Measurements from ENCODE around the gene CILP2. TPM values are rescaled to one million over a fixed set of nuclear protein-coding genes. Genes with fewer than 3 reads are reported as not detected.
A peak's percentile ranks its signal among the peaks of the same experiment; 100 is the strongest.

Gene CILP2
- total RNA-seq, 1 donor from 2014 or later = 0.62 TPM

- no peak for DNase-seq (ENCODE audit: low read depth)
These were observed 5.6 kb downstream of the CILP2 start for GRCh38 chr19:19543640-19544039.

GRCh38 chr19:19544257-19544953 is 6.3 kb downstream of the CILP2 start:
- DNase-seq (ENCODE audit: low read depth) = no peak

GRCh38 chr19:19544954-19545591 is 7.0 kb downstream of the CILP2 start:
- DNase-seq (ENCODE audit: low read depth) = no peak

- no peak for DNase-seq (ENCODE audit: low read depth)
These were observed 7.6 kb downstream of the CILP2 start for GRCh38 chr19:19545707-19546106.

- no peak for DNase-seq (ENCODE audit: low read depth)
These were observed 8.7 kb downstream of the CILP2 start for GRCh38 chr19:19546751-19547162.

GRCh38 chr19:19547674-19548336 is 9.7 kb downstream of the CILP2 start:
- DNase-seq (ENCODE audit: low read depth) = no peak

- no peak for DNase-seq (ENCODE audit: low read depth)
These were observed 11.1 kb downstream of the CILP2 start for GRCh38 chr19:19548915-19549759.

- DNase-seq (ENCODE audit: low read depth) = no peak
These were observed 11.9 kb downstream of the CILP2 start for GRCh38 chr19:19549804-19550464.

GRCh38 chr19:19550485-19550929 is 12.4 kb downstream of the CILP2 start:
- DNase-seq (ENCODE audit: low read depth) = peak; percentile 38

- no peak for DNase-seq (ENCODE audit: low read depth)
These were observed 13.1 kb downstream of the CILP2 start for GRCh38 chr19:19550972-19551852.

GRCh38 chr19:19551853-19552192 is 13.8 kb downstream of the CILP2 start:
- peak; percentile 93 for DNase-seq (ENCODE audit: low read depth)

- DNase-seq (ENCODE audit: low read depth) = peak; percentile 44
These were observed 14.7 kb downstream of the CILP2 start for GRCh38 chr19:19552798-19553197.

GRCh38 chr19:19553670-19554069 is 15.6 kb downstream of the CILP2 start:
- DNase-seq (ENCODE audit: low read depth) = no peak

GRCh38 chr19:19554074-19555023 is 16.3 kb downstream of the CILP2 start:
- peak; percentile 44 for DNase-seq (ENCODE audit: low read depth)

GRCh38 chr19:19558055-19558454 is 20.0 kb downstream of the CILP2 start:
- no peak for DNase-seq (ENCODE audit: low read depth)

GRCh38 chr19:19558636-19559035 is 20.6 kb downstream of the CILP2 start:
- DNase-seq (ENCODE audit: low read depth) = no peak

GRCh38 chr19:19559931-19560330 is 21.9 kb downstream of the CILP2 start:
- DNase-seq (ENCODE audit: low read depth) = no peak

GRCh38 chr19:19561946-19562664 is 24.0 kb downstream of the CILP2 start:
- DNase-seq (ENCODE audit: low read depth) = no peak

All from myocyte (in vitro differentiated cells).